GM11168 (cell line): ENCODE results near the gene CAMK2A.

Experiments used
- in situ Hi-C: fragments of 300-500 bp; cut with MboI; formaldehyde crosslinking; loops from one replicate; pipeline ENCODE4 v1.12.0; 2022; ENCODE audit warnings: low sequenced_read_pairs; ENCODE audit not compliant: unreplicated experiment

Gene CAMK2A

GRCh38 chr5:150302301-150303069 lies 12.9 kb upstream of the CAMK2A start, which contains the start of gene ARSI:
ARSI (minus strand) TSS chr5:150302905; CDS start chr5:150302373, 532 bp downstream.
- in situ Hi-C loops: no loop called here

GRCh38 chr5:150301901-150302300 lies 12.3 kb upstream of the CAMK2A start:
- in situ Hi-C loops: no loop called here

- in situ Hi-C loops: no loop called here
These were observed 11.6 kb upstream of the CAMK2A start for GRCh38 chr5:150301170-150301505.

GRCh38 chr5:150300496-150301169 lies 11.1 kb upstream of the CAMK2A start:
- in situ Hi-C loops: no loop called here

- in situ Hi-C loops: no loop called here
These were observed 10.2 kb upstream of the CAMK2A start for GRCh38 chr5:150299571-150300327.

- in situ Hi-C loops: no loop called here
These were observed 9.3 kb upstream of the CAMK2A start for GRCh38 chr5:150298701-150299451.

GRCh38 chr5:150297934-150298595 lies 8.5 kb upstream of the CAMK2A start:
- in situ Hi-C loops: no loop called here

GRCh38 chr5:150297236-150297890 lies 7.8 kb upstream of the CAMK2A start:
- in situ Hi-C loops: no loop called here

GRCh38 chr5:150296496-150296895 lies 6.9 kb upstream of the CAMK2A start:
- in situ Hi-C loops: no loop called here

- in situ Hi-C loops: no loop called here
These were observed 6.3 kb upstream of the CAMK2A start for GRCh38 chr5:150295741-150296486.

- in situ Hi-C loops: no loop called here
These were observed 5.6 kb upstream of the CAMK2A start for GRCh38 chr5:150295172-150295634.

- in situ Hi-C loops: no loop called here
These were observed 5.0 kb upstream of the CAMK2A start for GRCh38 chr5:150294551-150295071.

GRCh38 chr5:150293091-150293941 lies 3.7 kb upstream of the CAMK2A start:
- in situ Hi-C loops: no loop called here

GRCh38 chr5:150291388-150292385 lies 2.1 kb upstream of the CAMK2A start:
- in situ Hi-C loops: no loop called here

GRCh38 chr5:150288791-150289190 lies 782 bp downstream of the CAMK2A start:
- in situ Hi-C loops: no loop called here

- in situ Hi-C loops: no loop called here
These were observed 1.2 kb downstream of the CAMK2A start for GRCh38 chr5:150288361-150288760.
